IMR-90 (cell line): ENCODE measurements around the gene PLXDC2. TPM values are rescaled to one million over a fixed set of nuclear protein-coding genes. Genes with fewer than 3 reads are reported as not detected.
A peak's percentile ranks its signal among the peaks of the same experiment; 100 is the strongest.

ENCODE experiments used
- ATAC-seq: fragments of 200-7000 bp; cut with Tn5 transposase; 2 replicates; pipeline ENCODE4 v1.9.1; 2020; ENCODE audit warnings: low read depth, mild to moderate bottlenecking, moderate library complexity
- BruUV-seq: library from RNA; stranded (reverse); fragments of 400-500 nt; replicated peaks from 2 replicates; lab custom pipeline; 2021; lab: Mats Ljungman, UMichigan
- CTCF ChIA-PET: fragments of 300-600 bp; formaldehyde crosslinking; extraction: SDS; loops from one replicate; lab custom pipeline; 2021; ENCODE audit warnings: antibody characterized with exemption; lab: Yijun Ruan, JAX
- POLR2A ChIA-PET: fragments of 300-600 bp; sonication (Branson Sonifier 250); formaldehyde crosslinking; loops from one replicate; lab custom pipeline; 2022; ENCODE audit warnings: antibody characterized with exemption; ENCODE audit not compliant: unreplicated experiment; lab: Charles Lee
- DNase-seq: peaks from one replicate; pipeline ENCODE4 v3.0.0; 2013
- H2AFZ ChIP-seq: replicated peaks from 2 replicates; pipeline ENCODE3; 2013; ENCODE audit warnings: low read length, mild to moderate bottlenecking; ENCODE audit not compliant: poor library complexity
- H2AK5ac ChIP-seq: 2 replicates; pipeline ENCODE4 v1.6.1; 2013; ENCODE audit warnings: low read depth, low read length, inconsistent platforms
- H2AK9ac ChIP-seq: replicated peaks from 2 replicates; pipeline ENCODE3; 2013; ENCODE audit warnings: mild to moderate bottlenecking, low read depth, low read length, moderate library complexity; ENCODE audit not compliant: poor library complexity
- H2BK120ac ChIP-seq: 2 replicates; pipeline ENCODE4 v1.6.1; 2013; ENCODE audit warnings: low read depth, low read length, inconsistent platforms
- H2BK15ac ChIP-seq: 3 replicates; pipeline ENCODE4 v1.6.1; 2013; ENCODE audit warnings: low read depth, low read length, inconsistent platforms
- H2BK20ac ChIP-seq: 2 replicates; pipeline ENCODE4 v1.6.1; 2013; ENCODE audit warnings: low read depth, mild to moderate bottlenecking, inconsistent platforms, low read length, moderate library complexity
- H2BK5ac ChIP-seq: 2 replicates; pipeline ENCODE4 v1.6.1; 2013; ENCODE audit warnings: mild to moderate bottlenecking, low read depth, low read length, inconsistent platforms; ENCODE audit not compliant: poor library complexity, severe bottlenecking
- H3K14ac ChIP-seq: replicated peaks from 2 replicates; pipeline ENCODE4 v1.6.1; 2013; ENCODE audit warnings: low read depth, low read length, inconsistent platforms
- H3K18ac ChIP-seq: 2 replicates; pipeline ENCODE4 v1.6.1; 2013; ENCODE audit warnings: low read depth, low read length, control low read depth
- H3K23ac ChIP-seq: 2 replicates; pipeline ENCODE4 v1.6.1; 2013; ENCODE audit warnings: low read depth, low read length, inconsistent platforms
- H3K27ac ChIP-seq: 2 replicates; pipeline ENCODE4 v1.5.1; 2013; ENCODE audit warnings: mild to moderate bottlenecking, control low read depth, low read length; ENCODE audit not compliant: insufficient read depth
- H3K27me3 ChIP-seq: 2 replicates; pipeline ENCODE4 v1.6.1; 2013; ENCODE audit warnings: low read length; ENCODE audit not compliant: control insufficient read depth, insufficient read depth
- H3K36me3 ChIP-seq: 2 replicates; pipeline ENCODE4 v1.6.1; 2013; ENCODE audit warnings: low read length, mixed read lengths; ENCODE audit not compliant: control insufficient read depth, insufficient read depth
- H3K4ac ChIP-seq: 2 replicates; pipeline ENCODE4 v1.6.1; 2013; ENCODE audit warnings: low read depth, low read length, inconsistent platforms
- H3K4me1 ChIP-seq: 2 replicates; pipeline ENCODE4 v1.6.1; 2013; ENCODE audit warnings: low read length, mixed read lengths; ENCODE audit not compliant: control insufficient read depth, insufficient read depth
- H3K4me2 ChIP-seq: 2 replicates; pipeline ENCODE4 v1.6.1; 2013; ENCODE audit warnings: low read depth, mild to moderate bottlenecking, control low read depth, low read length, moderate library complexity
- H3K4me3 ChIP-seq: 2 replicates; pipeline ENCODE4 v1.5.1; 2013; ENCODE audit warnings: low read depth, mild to moderate bottlenecking, control low read depth, low read length, moderate library complexity; ENCODE audit not compliant: insufficient read depth
- H3K56ac ChIP-seq: 2 replicates; pipeline ENCODE4 v1.6.1; 2013; ENCODE audit warnings: low read length, inconsistent platforms; ENCODE audit not compliant: insufficient read depth; ENCODE audit errors: extremely low read depth
- H3K79me1 ChIP-seq, 2 experiments: 2 replicates each; pipeline ENCODE4 v1.6.1; 2013; ENCODE audit warnings: low read length in 2 of 2, inconsistent platforms in 1 of 2, low read depth in 1 of 2
- H3K9ac ChIP-seq: 2 replicates; pipeline ENCODE4 v1.6.1; 2013; ENCODE audit warnings: low read depth, low read length, control low read depth
- H3K9me1 ChIP-seq: 2 replicates; pipeline ENCODE4 v1.6.1; 2013; ENCODE audit warnings: low read length, inconsistent platforms; ENCODE audit not compliant: insufficient read depth
- H3K9me3 ChIP-seq: 2 replicates; pipeline ENCODE4 v1.6.1; 2013; ENCODE audit warnings: low read length; ENCODE audit not compliant: control insufficient read depth, insufficient read depth
- H4K20me1 ChIP-seq: 2 replicates; pipeline ENCODE4 v1.6.1; 2013; ENCODE audit warnings: low read length, inconsistent platforms; ENCODE audit not compliant: insufficient read depth
- H4K5ac ChIP-seq: 2 replicates; pipeline ENCODE4 v1.6.1; 2013; ENCODE audit warnings: mild to moderate bottlenecking, low read depth, low read length, control low read depth
- H4K8ac ChIP-seq, 2 experiments: 2 replicates each; pipeline ENCODE4 v1.6.1; 2013; ENCODE audit warnings: low read depth in 2 of 2, low read length in 2 of 2, control low read depth in 1 of 2, inconsistent platforms in 1 of 2
- H4K91ac ChIP-seq: 2 replicates; pipeline ENCODE4 v1.6.1; 2013; ENCODE audit warnings: low read depth, low read length, inconsistent platforms; ENCODE audit not compliant: insufficient read depth
- CEBPB ChIP-seq: IDR thresholded peaks from 2 replicates; pipeline ENCODE4 v1.6.1; 2012; ENCODE audit warnings: low read depth, low read length, improper control_type of control experiment
- CHD1 ChIP-seq: IDR thresholded peaks from 2 replicates; pipeline ENCODE4 v1.6.1; 2012; ENCODE audit warnings: low read depth, low read length, improper control_type of control experiment
- CTCF ChIP-seq: conservative IDR thresholded peaks from 2 replicates; pipeline ENCODE4 v1.5.1; 2012; ENCODE audit warnings: mild to moderate bottlenecking, low read depth, low read length, improper control_type of control experiment
- MAFK ChIP-seq: IDR thresholded peaks from 2 replicates; pipeline ENCODE4 v1.6.1; 2012; ENCODE audit warnings: low read depth, low read length, improper control_type of control experiment
- MXI1 ChIP-seq: IDR thresholded peaks from 2 replicates; pipeline ENCODE4 v1.6.1; 2012; ENCODE audit warnings: low read depth, mild to moderate bottlenecking, low read length, moderate library complexity, borderline replicate concordance
- SMC3 ChIP-seq: fragments of 150-350 bp; IDR thresholded peaks from 2 replicates; pipeline ENCODE4 v1.6.1; 2016; ENCODE audit warnings: low read depth, mild to moderate bottlenecking, antibody characterized with exemption, low read length, moderate library complexity
- USF2 ChIP-seq: fragments of 150-350 bp; IDR thresholded peaks from 2 replicates; pipeline ENCODE4 v1.6.1; 2017; ENCODE audit warnings: mild to moderate bottlenecking, antibody characterized with exemption, low read length, low read depth
- WGBS, 2 experiments: methylation state at CpG; one replicate each; pipeline versions ENCODE4 v1.1.5 to v1.1.7; 2013; ENCODE audit warnings: missing lambda C conversion rate in 2 of 2; ENCODE audit not compliant: insufficient read length in 1 of 2; ENCODE audit errors: extremely low coverage in 2 of 2; 5-methylcytosine and 5-hydroxymethylcytosine counted together
- dilution Hi-C: fragments of 300-500 bp; cut with HindIII; formaldehyde crosslinking; loops from one replicate; pipeline ENCODE4 v1.14.3; 2018; ENCODE audit warnings: low sequenced_read_pairs; ENCODE audit not compliant: unreplicated experiment
- in situ Hi-C: fragments of 300-500 bp; cut with MboI; formaldehyde crosslinking; loops from 3 replicates; pipeline ENCODE4 v1.14.3; 2019; ENCODE audit warnings: low sequenced_read_pairs, inconsistent platforms, mixed read lengths
- intact Hi-C: fragments of 100-400 bp; cut with micrococcal nuclease; formaldehyde crosslinking; loops from 2 replicates; pipeline ENCODE4 v1.10.0; 2022
- polyA plus RNA-seq, 3 experiments: library from polyadenylated mRNA; depleted of rRNA; stranded (reverse); fragments of >200 nt; gene quantifications; 2 replicates each; pipeline ENCODE4 v1.2.3, GENCODE V29; 2012; ENCODE audit warnings: low replicate concordance in 1 of 3
- total RNA-seq: library from RNA; depleted of rRNA; stranded (reverse); fragments of >200 nt; gene quantifications from 2 replicates; pipeline ENCODE4 v1.2.3, GENCODE V29; 2012

The PLXDC2 gene
- total and polyA plus RNA-seq, 2 of the 4 experiments (the other 2 are of a cell fraction), result 3.2 to 6.1 TPM

- Histone ChIP-seq H3K27me3 (peaks cover 3% of the 10 kb centered on the region; the same call in 1 of the 2 replicates), H3K56ac (peak overlapping the region; percentile 16; the same call in 1 of the 2 replicates), H4K5ac (no peak overlapping the region), H3K27ac (peak overlapping the region; percentile 80; the same call in 1 of the 2 replicates), H3K18ac (peak overlapping the region; percentile 46), H2AFZ (peak overlapping the region; percentile 92), H3K4me2 (peak overlapping the region; percentile 91), H2BK15ac (no peak overlapping the region), H2AK9ac (peak overlapping the region; percentile 33), H3K9ac (peak overlapping the region; percentile 41), H3K14ac (peak overlapping the region; percentile 69), H2AK5ac (no peak overlapping the region), H3K23ac (peak overlapping the region; percentile 78), H3K36me3 (no peaks in the 10 kb centered on the region), H4K91ac (no peak overlapping the region), H4K20me1 (no peaks in the 10 kb centered on the region; the same call in 1 of the 2 replicates), H3K4ac (peak overlapping the region; percentile 58), H2BK5ac (no peak overlapping the region), H2BK120ac (no peak overlapping the region), H3K79me1 (peaks cover 0 to 4% of the 10 kb centered on the region in 2 experiments; a peak in 1 of 4 replicates), H2BK20ac (no peak overlapping the region), H3K4me1 (no peaks in the 10 kb centered on the region), H3K4me3 (peak overlapping the region; percentile 61), H3K9me3 (no peaks in the 10 kb centered on the region), H4K8ac (peak overlapping the region in 1 of 2 experiments; percentile 35; a peak in 1 of 4 replicates), H3K9me1 (no peaks in the 10 kb centered on the region)
- CTCF ChIA-PET, result interaction anchor here (0.6 kb wide), 1 partner anchor 486 kb away, joined by 7 read pairs; no protein-coding TSS in a partner anchor
- TF ChIP-seq SMC3, result no peak
- TF ChIP-seq USF2, result no peak
- no peak for TF ChIP-seq CHD1
- no peak for TF ChIP-seq MAFK
- TF ChIP-seq CEBPB, result 0 out of 2 replicates have a peak, but pooled peaks have one; percentile 5
- TF ChIP-seq MXI1, result no peak
- no peak for TF ChIP-seq CTCF
- in situ Hi-C loops, result no loop called here
- WGBS, 2 experiments, result 0% methylated on average over 1 of the region's 27 CpGs; no CpG with 5 or more reads in 1 of the 2 experiments
- peak; percentile 3; the same call in 1 of the 2 replicates for ATAC-seq
- dilution Hi-C loops, result no loop called here
- POLR2A ChIA-PET, result no interaction called here
- intact Hi-C loops, result loop anchor here (2.0 to 10.0 kb wide), 9 partner anchors 160 to 1129 kb away; no protein-coding TSS in a partner anchor
- no peak for DNase-seq
- BruUV-seq, result no TSS peak
Measured at GRCh38 chr10:19817231-19817933, 1.1 kb downstream of the PLXDC2 start.
